Muscle layer of duodenum (tissue), 2 donors: ENCODE measurements around the gene FAM162A.
"Not testable (repeated sequence)": the region's sequence is repeated elsewhere in the genome, so short reads cannot be mapped to it uniquely, and the experiment has no call there.

Source experiments
- H3K27ac ChIP-seq: one replicate; pipeline ENCODE4 v1.7.0; 2013; ENCODE audit warnings: mild to moderate bottlenecking, low read length
- H3K27me3 ChIP-seq: one replicate; pipeline ENCODE4 v1.7.0; 2013; ENCODE audit warnings: low read depth, mild to moderate bottlenecking, control low read depth, low read length
- H3K36me3 ChIP-seq, 2 donors: one replicate each; pipeline ENCODE4 v1.7.0; 2013; ENCODE audit warnings: low read length in 2 of 2, control low read depth in 1 of 2, mild to moderate bottlenecking in 1 of 2; ENCODE audit not compliant: insufficient read depth in 2 of 2, control insufficient read depth in 1 of 2
- H3K4me1 ChIP-seq, 2 donors: one replicate each; pipeline ENCODE4 v1.7.0; 2013; ENCODE audit warnings: low read length in 2 of 2, mild to moderate bottlenecking in 2 of 2, control low read depth in 1 of 2, moderate library complexity in 1 of 2; ENCODE audit not compliant: insufficient read depth in 2 of 2, control insufficient read depth in 1 of 2
- H3K4me3 ChIP-seq, 2 donors: one replicate each; pipeline ENCODE4 v1.7.0; 2013; ENCODE audit warnings: low read length in 2 of 2, low read depth in 1 of 2, mild to moderate bottlenecking in 1 of 2
- H3K9me3 ChIP-seq, 2 donors: one replicate each; pipeline ENCODE4 v1.7.0; 2013; ENCODE audit warnings: low read length in 2 of 2, control low read depth in 1 of 2, mild to moderate bottlenecking in 1 of 2; ENCODE audit not compliant: control insufficient read depth in 1 of 2
- donor health status: healthy.

FAM162A gene

GRCh38 chr3:122357828-122358702, 25.9 kb upstream of the FAM162A start:
- no peaks in the 10 kb centered on the region for H3K4me1 ChIP-seq
- H3K27ac ChIP-seq: no peak overlapping the region
- H3K27me3 ChIP-seq: no peaks in the 10 kb centered on the region
- H3K36me3 ChIP-seq: peaks cover 14 to 25% of the 10 kb centered on the region in 2 donors
- no peaks in the 10 kb centered on the region for H3K9me3 ChIP-seq
- no peak overlapping the region for H3K4me3 ChIP-seq

- Histone ChIP-seq H3K36me3 (peaks cover 14 to 29% of the 10 kb centered on the region in 2 donors), H3K4me1 (no peaks in the 10 kb centered on the region), H3K9me3 (no peaks in the 10 kb centered on the region), H3K27me3 (no peaks in the 10 kb centered on the region), H3K4me3 (no peak overlapping the region), H3K27ac (no peak overlapping the region)
Observed at GRCh38 chr3:122358703-122359032, 25.3 kb upstream of the FAM162A start.

- Histone ChIP-seq H3K27ac (no peak overlapping the region), H3K4me1 (no peaks in the 10 kb centered on the region), H3K36me3 (peaks cover 14 to 51% of the 10 kb centered on the region in 2 donors), H3K27me3 (no peaks in the 10 kb centered on the region), H3K9me3 (no peaks in the 10 kb centered on the region), H3K4me3 (no peak overlapping the region)
Observed at GRCh38 chr3:122362026-122362425, 22.0 kb upstream of the FAM162A start.

- Histone ChIP-seq H3K27ac (no peak overlapping the region), H3K36me3 (peaks cover 12 to 49% of the 10 kb centered on the region in 2 donors)
Observed at GRCh38 chr3:122364490-122364889, 19.5 kb upstream of the FAM162A start.

GRCh38 chr3:122365073-122365472, 18.9 kb upstream of the FAM162A start:
- Histone ChIP-seq H3K27me3 (no peaks in the 10 kb centered on the region), H3K27ac (no peak overlapping the region), H3K36me3 (peaks cover 12 to 53% of the 10 kb centered on the region in 2 donors), H3K9me3 (no peaks in the 10 kb centered on the region), H3K4me1 (no peaks in the 10 kb centered on the region), H3K4me3 (no peak overlapping the region)

More at GRCh38 chr3:122364490-122364889, 19.5 kb upstream of the FAM162A start:
- no peaks in the 10 kb centered on the region for H3K27me3 ChIP-seq
- H3K9me3 ChIP-seq: no peaks in the 10 kb centered on the region
- no peak overlapping the region for H3K4me3 ChIP-seq
- no peaks in the 10 kb centered on the region for H3K4me1 ChIP-seq

- not testable (repeated sequence) for H3K4me1 ChIP-seq, H3K27me3 ChIP-seq, H3K27ac ChIP-seq, H3K9me3 ChIP-seq, H3K4me3 ChIP-seq
- H3K36me3 ChIP-seq: peaks cover 12 to 60% of the 10 kb centered on the region in 2 donors
Observed at GRCh38 chr3:122365582-122366378, 18.2 kb upstream of the FAM162A start.

GRCh38 chr3:122366379-122366749, 17.6 kb upstream of the FAM162A start:
- Histone ChIP-seq H3K9me3 (no peaks in the 10 kb centered on the region), H3K4me1 (no peaks in the 10 kb centered on the region), H3K4me3 (no peak overlapping the region), H3K27ac (no peak overlapping the region), H3K27me3 (no peaks in the 10 kb centered on the region), H3K36me3 (peaks cover 12 to 65% of the 10 kb centered on the region in 2 donors)

GRCh38 chr3:122374034-122374433, 9.9 kb upstream of the FAM162A start:
- no peak overlapping the region for H3K4me3 ChIP-seq
- no peak overlapping the region for H3K27ac ChIP-seq
- H3K27me3 ChIP-seq: no peaks in the 10 kb centered on the region
- H3K36me3 ChIP-seq: peaks cover 4 to 25% of the 10 kb centered on the region in 2 donors
- no peaks in the 10 kb centered on the region for H3K9me3 ChIP-seq
- H3K4me1 ChIP-seq: no peaks in the 10 kb centered on the region

- Histone ChIP-seq H3K36me3 (peaks cover 0 to 13% of the 10 kb centered on the region in 2 donors), H3K9me3 (no peaks in the 10 kb centered on the region), H3K27me3 (no peaks in the 10 kb centered on the region), H3K4me3 (no peak overlapping the region), H3K4me1 (peaks cover 5 to 7% of the 10 kb centered on the region in 2 donors), H3K27ac (no peak overlapping the region)
Observed at GRCh38 chr3:122377975-122378374, 6.0 kb upstream of the FAM162A start.

- Histone ChIP-seq H3K9me3 (no peaks in the 10 kb centered on the region), H3K4me3 (peak within 1 kb of the TSS; percentile 95 to 100), H3K36me3 (peaks cover 0 to 8% of the 10 kb centered on the region in 2 donors), H3K4me1 (peaks cover 10 to 21% of the 10 kb centered on the region in 2 donors), H3K27ac (peak within 1 kb of the TSS; percentile 98), H3K27me3 (no peaks in the 10 kb centered on the region)
Observed at GRCh38 chr3:122382888-122383666, 905 bp upstream of the FAM162A start, which contains the start of gene MIX23. Gene MIX23, minus strand, starts transcription at chr3:122383231. Its CDS starts 7 bp downstream, at chr3:122383224.

GRCh38 chr3:122387709-122388108, 3.7 kb downstream of the FAM162A start:
- Histone ChIP-seq H3K27ac (no peak overlapping the region), H3K27me3 (no peaks in the 10 kb centered on the region), H3K36me3 (no peaks in the 10 kb centered on the region), H3K9me3 (no peaks in the 10 kb centered on the region), H3K4me3 (no peak overlapping the region), H3K4me1 (peaks cover 5 to 18% of the 10 kb centered on the region in 2 donors)
